HG03520 (cell line): Measurements from ENCODE around the gene SCO2.
"Not testable (repeated sequence)": the region's sequence is repeated elsewhere in the genome, so short reads cannot be mapped to it uniquely, and the experiment has no call there.

Source experiments
- ATAC-seq: cut with Tn5 transposase; IDR thresholded peaks from one replicate; pipeline ENCODE4 v1.9.1; 2021; ENCODE audit warnings: mild to moderate bottlenecking, moderate library complexity; ENCODE audit not compliant: unreplicated experiment

SCO2 gene

GRCh38 chr22:50551160-50551752, 25.9 kb upstream of the SCO2 start:
- no peak for ATAC-seq

DNA sequence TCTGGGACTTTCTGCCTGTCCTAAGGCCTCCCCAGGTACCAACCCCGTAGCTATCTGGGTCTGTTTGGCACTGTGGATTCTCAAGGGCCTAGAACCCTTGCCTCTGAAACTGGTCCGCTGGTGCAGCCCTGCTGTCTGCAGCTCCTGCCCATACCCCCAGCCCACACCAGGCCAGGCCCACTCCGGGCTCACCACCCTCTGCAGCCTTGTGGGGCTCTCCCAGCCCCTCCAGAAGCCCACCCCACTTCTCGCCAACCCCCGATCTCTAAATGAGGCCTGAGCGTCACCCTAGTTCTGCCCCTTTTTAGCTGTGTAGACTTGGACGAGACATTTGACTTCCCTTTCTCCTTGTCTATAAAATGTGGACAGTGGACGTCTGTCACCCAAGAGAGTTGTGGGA, 25.0 kb upstream of the SCO2 start:
- ATAC-seq = no peak

DNA sequence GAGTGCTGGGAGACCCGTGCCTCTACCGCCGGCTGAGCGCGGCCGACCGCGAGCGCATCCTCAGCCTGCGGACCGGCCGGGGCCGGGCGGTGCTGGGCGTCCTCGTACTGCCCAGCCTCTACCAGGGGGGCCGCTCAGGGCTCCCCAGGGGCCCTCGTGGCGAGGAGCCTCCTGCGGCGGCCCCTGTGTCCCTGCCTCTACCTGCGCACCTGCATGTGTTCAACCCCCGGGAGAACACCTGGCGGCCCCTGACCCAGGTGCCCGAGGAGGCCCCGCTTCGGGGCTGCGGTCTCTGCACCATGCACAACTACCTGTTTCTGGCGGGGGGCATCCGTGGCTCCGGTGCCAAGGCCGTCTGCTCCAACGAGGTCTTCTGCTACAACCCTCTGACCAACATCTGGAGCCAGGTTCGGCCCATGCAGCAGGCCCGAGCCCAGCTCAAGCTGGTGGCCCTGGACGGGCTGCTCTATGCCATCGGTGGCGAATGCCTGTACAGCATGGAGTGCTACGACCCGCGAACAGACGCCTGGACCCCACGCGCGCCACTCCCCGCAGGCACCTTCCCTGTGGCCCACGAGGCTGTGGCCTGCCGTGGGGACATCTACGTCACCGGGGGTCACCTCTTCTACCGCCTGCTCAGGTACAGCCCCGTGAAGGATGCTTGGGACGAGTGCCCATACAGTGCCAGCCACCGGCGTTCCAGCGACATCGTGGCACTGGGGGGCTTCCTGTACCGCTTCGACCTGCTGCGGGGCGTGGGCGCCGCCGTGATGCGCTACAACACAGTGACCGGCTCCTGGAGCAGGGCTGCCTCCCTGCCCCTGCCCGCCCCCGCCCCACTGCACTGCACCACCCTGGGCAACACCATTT, 23.8 kb upstream of the SCO2 start:
- ATAC-seq = no peak

DNA sequence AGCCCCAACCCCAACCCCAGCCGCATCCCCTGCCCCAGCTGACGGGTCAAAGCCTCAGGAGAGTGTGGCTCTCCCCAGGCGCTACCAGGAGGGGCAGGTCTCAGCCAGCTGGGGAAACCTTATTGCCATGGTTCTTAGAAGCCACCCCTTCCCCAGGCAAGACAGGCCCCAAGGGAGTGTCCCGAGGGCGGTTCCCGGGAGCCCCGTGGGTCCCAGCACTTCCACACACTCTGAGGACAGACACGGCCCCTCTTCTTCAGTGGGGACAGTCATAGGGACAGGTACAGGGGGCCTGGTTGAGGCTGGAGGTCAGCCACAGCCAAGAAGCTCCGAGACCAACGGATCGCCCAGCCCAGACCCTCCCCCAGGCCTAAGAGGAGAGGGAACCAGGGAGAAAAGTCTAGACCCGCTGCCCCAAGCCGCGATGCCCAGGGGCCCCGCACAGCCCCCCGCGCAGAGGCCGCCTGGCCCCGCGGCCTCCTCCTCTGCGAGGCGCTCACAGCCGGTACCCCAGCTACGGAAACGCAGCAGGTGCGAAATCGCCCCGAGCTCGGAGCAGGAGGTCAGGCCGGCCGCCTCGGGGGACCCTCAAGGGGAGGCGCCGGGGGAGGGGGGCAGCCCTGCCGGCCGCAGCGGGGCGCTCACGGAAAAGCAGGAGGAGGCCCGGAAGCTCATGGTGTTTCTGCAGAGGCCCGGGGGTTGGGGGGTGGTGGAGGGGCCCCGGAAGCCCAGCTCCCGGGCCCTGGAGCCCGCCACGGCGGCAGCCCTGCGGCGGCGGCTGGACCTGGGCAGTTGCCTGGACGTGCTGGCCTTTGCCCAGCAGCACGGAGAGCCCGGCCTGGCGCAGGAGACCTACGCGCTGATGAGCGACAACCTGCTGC, 22.9 kb upstream of the SCO2 start:
- no peak for ATAC-seq

DNA sequence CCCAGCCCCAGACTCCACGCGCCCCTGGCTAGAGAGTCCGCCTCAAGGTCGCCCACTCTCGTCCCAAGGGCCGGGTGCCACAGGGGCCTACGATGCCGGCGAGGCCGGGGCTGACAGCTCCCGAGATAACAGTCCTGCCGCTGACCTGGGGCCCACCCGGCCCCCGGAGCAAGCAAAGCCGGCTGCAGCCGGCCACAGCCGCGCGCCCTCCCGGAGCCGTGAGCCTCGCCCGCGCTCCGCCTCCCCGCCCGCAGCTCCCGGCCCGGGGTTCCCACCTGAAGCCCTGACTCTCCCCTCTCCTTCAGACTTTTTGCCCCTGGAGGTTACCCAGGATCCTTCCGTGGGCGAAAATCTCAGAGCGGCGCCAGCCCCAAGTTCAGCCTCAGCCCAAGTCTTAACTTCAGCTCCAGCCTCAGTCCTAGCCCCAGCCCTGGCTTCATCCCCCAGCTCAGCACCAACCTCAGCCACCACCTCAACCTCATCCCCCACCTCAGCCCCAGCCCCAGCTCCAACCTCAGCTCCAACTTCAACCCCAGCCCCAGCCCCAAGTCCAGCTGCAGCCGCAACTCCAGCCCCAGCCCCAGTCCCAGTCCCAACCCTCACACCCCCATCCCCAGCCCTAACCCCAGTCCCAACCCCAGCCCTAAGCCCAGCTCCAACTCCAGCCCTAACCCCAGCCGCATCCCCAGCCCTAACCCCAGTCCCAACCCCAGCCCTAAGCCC, 22.0 kb upstream of the SCO2 start:
- ATAC-seq = no peak

- ATAC-seq = no peak
These were observed 21.2 kb upstream of the SCO2 start for GRCh38 chr22:50546326-50547262.

- no peak for ATAC-seq
These were observed 20.3 kb upstream of the SCO2 start, which contains the start of gene KLHDC7B for GRCh38 chr22:50545522-50546325. Gene KLHDC7B, plus strand, starts transcription at chr22:50545899. Its CDS starts 345 bp downstream, at chr22:50546244.

DNA sequence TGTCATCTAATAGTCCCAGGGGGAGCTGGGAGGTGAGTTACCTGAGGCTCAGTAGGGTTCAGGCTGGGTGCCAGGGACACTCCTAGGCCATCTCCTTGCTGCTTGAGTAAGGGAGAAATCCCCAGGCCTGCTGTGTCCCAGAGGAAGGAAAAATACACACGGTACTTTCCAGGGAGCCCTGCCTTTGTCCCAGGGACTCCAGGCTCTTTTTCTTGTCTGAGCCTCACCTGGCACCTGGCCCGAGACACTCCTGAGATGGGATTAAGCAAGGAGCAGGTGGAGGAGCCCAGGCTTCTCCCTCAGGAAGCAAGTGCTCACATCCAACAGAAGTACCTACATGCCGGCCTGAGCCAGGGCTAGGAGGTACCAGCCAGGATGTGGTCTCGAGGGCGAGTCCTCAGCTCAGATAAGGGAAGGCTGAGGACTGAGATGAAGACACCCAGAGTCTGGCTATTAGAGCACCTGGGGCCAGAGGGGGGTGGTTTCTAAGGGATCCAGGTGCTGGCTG, 19.4 kb upstream of the SCO2 start:
- ATAC-seq = no peak

DNA sequence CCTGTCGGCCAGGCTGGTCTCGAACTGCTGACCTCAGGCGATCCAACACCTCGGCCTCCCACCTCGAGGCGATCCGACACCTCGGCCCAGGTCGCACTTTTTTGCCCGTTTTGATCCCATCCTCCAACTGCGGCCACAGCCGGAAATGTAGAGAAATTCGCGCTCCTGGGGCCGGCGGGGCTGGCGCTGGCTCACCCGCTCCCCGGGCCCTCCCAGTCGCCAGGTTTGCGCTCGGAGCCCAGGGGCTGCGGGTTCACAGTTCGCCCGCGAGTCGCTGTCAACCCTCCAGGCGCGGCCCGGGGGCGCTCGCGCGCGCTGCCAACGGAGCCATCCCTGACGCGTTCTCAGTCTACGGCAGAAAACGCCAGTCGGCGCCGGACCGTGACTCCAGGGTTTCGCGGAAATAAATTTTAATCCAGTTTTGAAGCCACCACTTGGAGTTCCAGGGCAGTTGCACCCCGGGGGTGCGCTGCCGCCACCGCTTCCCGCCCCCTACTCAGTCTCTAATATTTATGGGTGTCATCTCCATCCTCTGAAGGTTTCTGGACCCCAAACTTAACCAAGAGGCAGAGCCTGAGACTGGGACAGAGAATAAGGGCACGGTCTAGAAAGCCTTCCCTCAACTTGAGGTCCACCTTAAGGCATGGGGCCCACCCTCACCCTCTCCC, 18.8 kb upstream of the SCO2 start:
- ATAC-seq = no peak

- no peak for ATAC-seq
These were observed 17.1 kb upstream of the SCO2 start for GRCh38 chr22:50542416-50542927.

DNA sequence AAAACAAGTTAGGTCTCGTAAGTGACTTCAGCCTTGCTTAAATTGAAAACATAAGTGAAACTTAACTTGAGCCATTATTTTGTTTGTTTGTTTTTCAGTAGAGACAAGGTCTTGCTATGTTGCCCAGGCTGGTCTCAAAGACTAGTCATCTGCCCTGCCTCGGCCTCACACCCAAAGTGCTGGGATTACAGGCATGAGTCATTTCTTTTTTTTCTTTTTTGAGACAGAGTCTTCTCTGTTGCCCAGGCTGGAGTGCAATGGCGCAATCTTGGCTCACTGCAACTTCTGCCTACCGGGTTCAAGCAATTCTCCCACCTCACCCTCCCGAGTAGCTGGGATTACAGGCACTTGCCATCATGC, 16.2 kb upstream of the SCO2 start:
- ATAC-seq = not testable (repeated sequence)

GRCh38 chr22:50540381-50540780, 15.0 kb upstream of the SCO2 start:
- no peak for ATAC-seq

- ATAC-seq = no peak
These were observed 12.4 kb upstream of the SCO2 start for GRCh38 chr22:50537765-50538164.

GRCh38 chr22:50536226-50536625, 10.8 kb upstream of the SCO2 start:
- no peak for ATAC-seq

- no peak for ATAC-seq
These were observed 9.7 kb upstream of the SCO2 start for GRCh38 chr22:50535113-50535512.

- not testable (repeated sequence) for ATAC-seq
These were observed 8.7 kb upstream of the SCO2 start for GRCh38 chr22:50533856-50534711.
